Measurements from ENCODE around the gene CDH4.

GRCh38 chr20:61605862-61606557 is 353.9 kb downstream of the CDH4 start:
- no peak for TF ChIP-seq CTCF (IDR thresholded peaks at IDR 0.05)
- no peak for TF ChIP-seq POLR2A (IDR thresholded peaks at IDR 0.05)
